GM21723 (cell line): ENCODE results near the gene EGFLAM.

Source experiments
- ATAC-seq: cut with Tn5 transposase; IDR thresholded peaks from one replicate; pipeline ENCODE4 v1.9.1; 2021; ENCODE audit warnings: mild to moderate bottlenecking, moderate library complexity; ENCODE audit not compliant: unreplicated experiment

EGFLAM gene

DNA sequence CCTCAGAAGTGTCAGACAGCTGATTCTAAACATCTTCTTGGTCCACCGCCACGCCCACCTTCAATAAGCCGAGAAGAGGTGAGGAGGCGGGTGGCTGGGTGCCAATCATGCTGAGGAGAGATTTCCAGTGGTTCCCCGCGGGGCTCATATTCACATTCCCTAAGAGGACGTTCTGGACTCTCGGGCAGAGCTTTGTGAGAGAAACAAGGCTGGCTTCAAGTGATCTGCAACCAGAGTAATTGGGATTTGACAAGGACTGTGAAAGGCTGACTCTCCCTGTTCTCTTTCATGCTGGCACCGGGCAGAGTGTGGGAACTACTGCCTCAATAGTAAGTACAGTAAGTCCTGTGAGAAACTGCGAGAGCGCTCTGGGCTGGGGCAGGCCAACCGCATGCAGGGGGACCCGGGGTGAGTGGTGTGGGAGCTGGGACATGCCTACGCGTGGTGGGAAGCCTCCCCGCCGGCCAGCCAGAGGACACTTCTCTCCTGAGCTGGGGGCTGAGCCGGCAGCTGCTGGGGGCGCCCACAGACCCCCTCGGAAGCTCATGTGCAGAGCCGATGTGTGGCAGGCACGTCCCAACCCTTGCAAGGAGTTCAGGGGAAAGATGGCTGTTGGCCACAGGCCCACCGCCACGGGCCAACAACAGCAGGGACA lies 187.1 kb downstream of the EGFLAM start:
- ATAC-seq = no peak

DNA sequence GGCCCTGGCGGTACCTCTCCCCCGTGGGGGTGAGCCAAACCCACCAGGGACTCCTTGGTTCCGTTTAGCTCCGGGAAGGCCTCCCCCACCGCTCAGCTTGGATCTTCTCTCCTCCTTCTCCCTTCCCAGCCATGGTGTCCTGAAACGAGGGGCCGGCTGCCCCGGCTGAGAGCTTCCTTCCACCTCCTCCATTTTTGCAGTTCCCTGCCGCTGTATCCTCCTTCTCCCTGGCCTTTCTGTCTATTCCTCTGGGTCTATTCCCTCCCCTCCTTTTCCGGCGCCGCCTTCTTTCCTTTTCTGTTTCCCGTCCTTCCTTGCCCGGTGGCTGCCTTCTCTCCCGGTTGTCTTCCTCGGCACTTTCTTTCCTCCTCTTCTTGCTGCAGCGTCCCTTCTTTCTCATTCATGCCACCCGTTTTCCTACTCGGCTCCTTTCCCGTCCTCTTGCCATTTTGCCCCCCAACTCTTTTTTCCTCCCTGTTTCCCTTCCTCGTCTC lies 187.7 kb downstream of the EGFLAM start:
- no peak for ATAC-seq

DNA sequence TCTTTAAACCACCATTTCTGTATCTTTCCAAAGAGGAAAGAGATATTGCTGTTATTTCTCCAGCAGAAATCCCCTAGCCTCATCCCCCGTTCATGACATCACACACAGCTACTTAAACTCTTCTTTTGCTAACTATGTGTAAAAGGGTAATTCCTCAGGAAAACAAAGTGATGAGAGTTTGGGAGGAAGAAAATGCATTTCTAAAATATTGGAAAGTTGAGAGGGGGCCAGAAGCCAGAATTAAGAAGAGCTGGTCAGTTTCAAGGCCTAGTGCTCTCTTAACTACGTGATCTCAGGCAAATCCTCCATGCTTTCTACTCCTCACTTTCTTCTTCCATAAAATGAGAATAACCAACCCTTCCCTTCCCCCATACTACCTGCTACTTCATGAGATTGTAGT lies 188.7 kb downstream of the EGFLAM start:
- ATAC-seq = no peak

- ATAC-seq = no peak
Observed at GRCh38 chr5:38447786-38448185, 189.4 kb downstream of the EGFLAM start.

DNA sequence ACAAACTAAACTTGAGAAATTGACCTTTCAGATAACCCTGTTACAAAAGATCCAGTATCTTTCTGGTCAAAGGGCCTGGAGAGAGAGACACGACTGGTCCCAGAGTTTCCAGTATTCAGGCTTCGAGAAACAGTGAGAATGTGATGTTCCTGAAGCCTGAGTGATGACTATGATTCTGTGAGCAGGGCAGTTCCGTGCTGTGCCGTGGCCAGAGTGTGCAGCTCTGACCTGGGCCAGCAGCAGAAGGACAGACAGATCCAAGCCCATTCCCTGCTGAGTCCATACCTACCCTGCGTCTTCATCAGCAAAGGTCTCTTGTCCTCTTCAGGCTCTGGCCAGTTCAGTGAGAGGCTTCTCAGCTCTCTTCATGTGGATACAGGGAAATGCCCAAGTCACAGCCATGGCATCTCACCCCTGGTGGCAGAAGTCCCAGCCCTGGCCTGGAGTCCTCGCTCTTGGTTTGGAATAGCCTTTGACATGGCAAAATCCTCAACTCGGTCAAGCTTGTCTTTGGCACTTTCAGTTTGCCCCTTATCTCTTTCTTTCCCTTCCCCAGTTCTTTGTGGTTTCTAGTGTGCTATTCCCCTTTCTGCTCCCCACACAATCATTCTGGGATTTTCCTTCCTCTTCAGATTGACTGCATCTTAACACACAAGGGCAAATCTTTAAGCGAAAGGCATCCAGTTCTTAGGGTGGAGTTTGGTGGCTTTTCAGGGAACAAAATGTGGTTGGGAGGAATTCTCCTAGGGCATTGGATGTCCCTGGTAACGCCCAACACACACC lies 190.4 kb downstream of the EGFLAM start:
- ATAC-seq = no peak

- no peak for ATAC-seq
Observed at GRCh38 chr5:38450627-38451026, 192.3 kb downstream of the EGFLAM start.

DNA sequence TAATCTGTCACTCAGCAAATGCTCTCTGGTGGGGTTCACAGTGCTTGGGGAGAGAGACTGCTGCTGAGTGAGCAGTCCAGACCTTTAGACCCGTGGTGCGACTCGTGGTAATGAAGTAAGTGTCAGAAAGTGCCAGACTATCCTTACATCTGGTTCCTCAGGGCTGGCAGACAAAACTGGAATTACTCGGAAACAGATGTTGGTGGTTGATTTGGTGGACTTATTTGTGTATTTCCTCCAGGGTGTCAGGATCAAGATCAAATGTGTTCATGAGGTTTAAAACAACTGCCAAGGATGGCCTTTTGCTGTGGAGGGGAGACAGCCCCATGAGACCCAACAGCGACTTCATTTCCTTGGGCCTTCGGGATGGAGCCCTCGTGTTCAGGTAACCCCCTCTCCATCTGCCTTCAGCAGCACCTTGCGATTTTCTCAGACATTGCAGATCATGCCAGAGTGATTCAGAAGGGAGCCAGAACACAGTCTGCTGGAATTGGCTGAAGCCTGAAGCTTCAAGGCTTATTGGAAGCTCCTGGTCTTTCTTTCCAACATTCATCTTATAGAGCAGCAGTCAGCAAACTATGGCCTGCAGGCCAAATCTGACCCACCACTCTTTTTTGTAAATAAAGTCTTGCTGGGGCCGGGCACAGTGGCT lies 192.8 kb downstream of the EGFLAM start:
- ATAC-seq = no peak

DNA sequence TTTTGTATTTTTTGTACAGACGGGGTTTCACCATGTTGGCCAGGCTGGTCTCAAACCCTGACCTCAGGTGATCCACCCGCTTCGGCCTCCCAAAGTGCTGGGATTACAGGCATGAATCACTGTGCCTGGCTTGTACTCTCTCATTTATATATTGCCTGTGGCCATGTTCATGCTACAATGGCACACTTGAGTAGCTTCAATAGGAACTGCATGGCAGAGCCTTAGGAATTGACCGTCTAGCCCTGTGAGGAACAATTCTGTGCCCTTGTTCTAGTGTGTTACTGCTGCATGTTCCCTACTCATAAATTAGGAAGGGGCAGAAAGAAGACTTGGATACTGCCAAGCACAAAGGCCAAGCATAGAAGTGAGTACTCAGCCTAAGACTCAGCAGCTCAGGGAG lies 193.8 kb downstream of the EGFLAM start:
- ATAC-seq = no peak

GRCh38 chr5:38453506-38453905 lies 195.1 kb downstream of the EGFLAM start:
- ATAC-seq = peak; percentile 100

GRCh38 chr5:38453921-38454320 lies 195.6 kb downstream of the EGFLAM start:
- peak; percentile 24 for ATAC-seq

- ATAC-seq = no peak
Observed at GRCh38 chr5:38455796-38456330, 197.5 kb downstream of the EGFLAM start.

- ATAC-seq = no peak
Observed at GRCh38 chr5:38456657-38457399, 198.5 kb downstream of the EGFLAM start.

- ATAC-seq = no peak
Observed at GRCh38 chr5:38458174-38458573, 199.8 kb downstream of the EGFLAM start.

DNA sequence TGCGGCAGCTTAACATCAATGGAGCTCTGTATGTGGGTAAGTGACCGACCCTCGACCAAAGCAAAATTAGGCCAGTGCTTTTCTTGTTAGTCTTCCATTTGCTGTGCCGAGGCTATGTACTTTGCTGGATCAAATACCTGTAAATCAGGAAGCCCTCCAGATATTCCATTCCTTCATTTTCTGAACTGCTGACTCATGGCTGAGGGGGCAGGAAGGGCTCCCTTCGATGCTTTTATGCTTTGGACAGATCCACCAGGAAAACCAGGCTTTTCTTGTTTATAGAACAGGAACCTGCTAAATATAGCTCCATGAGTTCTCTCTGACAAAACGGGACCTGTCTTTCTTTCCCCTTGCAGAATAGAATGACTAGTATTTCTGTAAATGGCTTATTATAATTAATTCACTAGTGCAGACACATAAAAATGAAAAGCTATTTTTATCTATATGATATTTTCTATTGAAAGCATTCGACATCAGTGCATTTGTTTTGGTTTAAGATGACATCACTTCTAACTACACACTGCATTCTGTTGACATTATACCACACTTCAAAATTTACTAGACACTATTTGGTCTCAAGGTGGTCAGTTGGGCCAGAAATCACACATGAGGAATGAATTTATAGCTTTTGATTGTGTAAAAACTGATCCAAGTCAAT lies 204.7 kb downstream of the EGFLAM start:
- ATAC-seq = no peak

DNA sequence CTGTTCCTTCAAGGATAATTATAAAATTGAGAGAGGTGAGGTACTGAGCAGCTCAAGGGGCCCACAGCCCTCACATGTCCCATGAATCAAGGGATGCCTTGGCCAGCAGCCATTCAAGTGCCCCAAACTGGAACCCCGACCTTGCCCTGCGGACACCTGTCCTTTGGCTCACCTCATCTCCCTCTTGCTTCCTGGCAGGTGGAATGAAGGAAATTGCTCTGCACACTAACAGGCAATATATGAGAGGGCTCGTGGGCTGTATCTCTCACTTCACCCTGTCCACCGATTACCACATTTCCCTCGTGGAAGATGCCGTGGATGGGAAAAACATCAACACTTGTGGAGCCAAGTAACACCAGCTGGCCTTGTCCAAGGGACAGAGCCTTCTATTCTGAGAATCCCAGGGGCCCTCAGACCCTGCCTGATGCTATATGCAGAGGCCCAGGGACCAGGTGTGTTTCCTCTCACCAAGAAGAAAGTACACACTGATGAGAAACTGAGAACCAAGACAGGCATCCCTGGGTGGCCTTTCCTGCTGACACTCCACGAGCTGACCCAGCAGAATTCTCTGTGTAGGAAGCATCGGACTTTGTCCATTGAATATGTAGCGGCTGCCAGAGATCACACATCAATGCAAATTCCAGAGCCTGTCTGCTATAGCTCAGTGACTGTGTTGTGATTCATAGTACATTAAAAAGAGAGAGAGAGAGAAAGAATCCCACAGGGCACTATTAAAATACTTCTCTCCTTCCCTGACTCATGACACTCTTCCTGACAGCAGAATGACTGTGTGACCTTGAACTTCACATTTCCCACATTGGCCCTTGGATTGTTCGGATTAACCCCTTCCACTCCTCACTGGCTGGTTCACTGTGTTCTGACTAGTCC lies 205.5 kb downstream of the EGFLAM start:
- ATAC-seq = no peak

DNA sequence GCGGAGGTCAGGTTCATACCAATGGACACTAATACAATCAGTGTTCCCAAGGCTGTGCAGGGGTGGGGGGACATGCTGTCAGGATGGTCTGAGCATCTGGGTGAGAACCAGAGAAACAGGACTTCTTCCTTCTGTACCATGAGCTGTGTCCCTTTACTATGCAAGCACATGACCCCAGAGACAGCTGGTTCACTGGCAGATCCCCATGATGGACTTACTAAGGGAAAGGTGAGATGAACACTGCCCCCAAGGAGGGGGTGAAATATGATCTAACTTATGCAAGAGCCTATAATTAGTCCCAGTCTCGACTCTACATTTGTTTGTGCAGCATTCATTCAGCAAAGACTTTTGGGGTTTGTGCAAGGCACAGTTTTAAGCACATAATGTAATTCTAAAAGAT lies 206.7 kb downstream of the EGFLAM start:
- no peak for ATAC-seq

DNA sequence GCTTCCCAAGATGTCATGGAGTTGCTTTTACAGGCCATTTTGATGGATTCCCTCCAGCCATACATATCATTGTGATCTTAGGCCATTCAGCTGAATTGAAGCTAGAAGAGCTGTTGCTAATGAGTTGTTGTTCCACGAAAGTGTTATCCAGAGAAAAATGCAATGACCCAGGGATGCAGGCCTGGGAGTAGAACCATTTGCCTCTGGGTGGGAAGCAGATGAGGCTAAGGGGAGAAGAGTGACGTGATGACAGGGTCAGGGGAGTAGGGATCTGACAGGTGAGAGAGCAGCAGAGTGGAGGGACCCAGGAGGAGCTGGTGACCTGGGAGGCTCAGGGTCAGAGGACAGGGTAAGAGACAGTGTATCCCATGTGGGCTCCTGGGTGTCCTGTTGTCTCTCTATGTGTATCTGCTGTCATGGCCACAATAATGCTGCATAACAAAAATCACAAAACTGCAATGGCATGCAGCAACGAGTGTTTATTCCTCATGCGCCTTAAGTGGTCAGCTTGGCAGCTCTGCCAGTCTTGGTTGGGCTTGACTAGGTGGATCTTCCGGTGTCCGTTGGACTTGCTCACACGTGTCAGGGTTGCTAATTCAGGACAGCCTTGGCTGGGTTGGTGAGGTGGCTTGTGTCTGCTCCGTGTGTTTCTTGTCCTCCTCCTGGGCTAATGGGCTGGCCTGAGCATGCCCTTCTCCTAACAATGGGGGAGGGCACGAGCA lies 207.5 kb downstream of the EGFLAM start:
- no peak for ATAC-seq

GRCh38 chr5:38466424-38467189 lies 208.2 kb downstream of the EGFLAM start:
- ATAC-seq = no peak
